ENCODE data around the gene NMNAT3.

DNA sequence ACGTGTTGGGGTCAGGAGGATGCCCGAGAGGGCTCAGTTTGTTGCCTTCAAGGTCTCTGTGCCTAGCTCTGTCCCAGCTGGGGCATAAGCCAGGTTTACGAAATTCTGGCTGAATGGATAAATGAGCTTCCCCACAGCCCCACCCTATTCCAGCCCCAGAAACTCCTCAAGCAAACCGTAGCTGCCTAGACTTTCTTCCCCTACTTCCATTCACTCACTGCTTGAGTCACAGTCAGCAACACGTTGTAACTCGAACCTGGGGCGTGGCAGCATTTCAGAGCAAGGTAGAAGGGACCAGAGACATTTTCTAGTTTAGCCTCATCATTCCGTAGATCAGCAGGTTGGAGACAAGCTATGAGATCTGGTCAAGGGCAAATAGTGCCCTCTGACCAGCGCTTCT, 24.2 kb downstream of the NMNAT3 start:
- no peak for TF ChIP-seq POLR2AphosphoS5 (IDR thresholded peaks at IDR 0.05)
- TF ChIP-seq, protein P1, sequence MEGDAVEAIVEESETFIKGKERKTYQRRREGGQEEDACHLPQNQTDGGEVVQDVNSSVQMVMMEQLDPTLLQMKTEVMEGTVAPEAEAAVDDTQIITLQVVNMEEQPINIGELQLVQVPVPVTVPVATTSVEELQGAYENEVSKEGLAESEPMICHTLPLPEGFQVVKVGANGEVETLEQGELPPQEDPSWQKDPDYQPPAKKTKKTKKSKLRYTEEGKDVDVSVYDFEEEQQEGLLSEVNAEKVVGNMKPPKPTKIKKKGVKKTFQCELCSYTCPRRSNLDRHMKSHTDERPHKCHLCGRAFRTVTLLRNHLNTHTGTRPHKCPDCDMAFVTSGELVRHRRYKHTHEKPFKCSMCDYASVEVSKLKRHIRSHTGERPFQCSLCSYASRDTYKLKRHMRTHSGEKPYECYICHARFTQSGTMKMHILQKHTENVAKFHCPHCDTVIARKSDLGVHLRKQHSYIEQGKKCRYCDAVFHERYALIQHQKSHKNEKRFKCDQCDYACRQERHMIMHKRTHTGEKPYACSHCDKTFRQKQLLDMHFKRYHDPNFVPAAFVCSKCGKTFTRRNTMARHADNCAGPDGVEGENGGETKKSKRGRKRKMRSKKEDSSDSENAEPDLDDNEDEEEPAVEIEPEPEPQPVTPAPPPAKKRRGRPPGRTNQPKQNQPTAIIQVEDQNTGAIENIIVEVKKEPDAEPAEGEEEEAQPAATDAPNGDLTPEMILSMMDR (IDR thresholded peaks at IDR 0.05): no peak
- no peak for TF ChIP-seq POLR2A (IDR thresholded peaks at IDR 0.05)

Data from transverse colon (tissue), 4 donors.